Adipose tissue (tissue), 3 donors: Measurements from ENCODE around the gene P3H2. TPM values are rescaled to one million over a fixed set of nuclear protein-coding genes. Genes with fewer than 3 reads are reported as not detected.

Experiments
- H3K27ac ChIP-seq: one replicate; pipeline ENCODE4 v1.5.1; 2013; ENCODE audit warnings: low read depth, low read length
- WGBS, 3 donors: extraction: QIAGEN DNeasy Blood & Tissue Kit; methylation state at CpG; one replicate each; pipeline ENCODE4 v1.1.7; 2013; 5-methylcytosine and 5-hydroxymethylcytosine counted together
- polyA plus RNA-seq, 3 donors: library from polyadenylated mRNA; stranded (reverse); fragments of 200-250 nt; gene quantifications; one replicate each; pipeline ENCODE4 v1.2.3, GENCODE V29; 2013
- donor health status: healthy with polysubstance abuse.
- donor health status: Bipolar disorder and iron deficiency.
- donor health status: healthy.

P3H2 gene
- polyA plus RNA-seq, 3 donors = 1.2 to 3.6 (median 3.5) TPM

GRCh38 chr3:190130037-190130436 lies 9.3 kb upstream of the P3H2 start:
- WGBS, 3 donors = 87 to 92% (median 91%) methylated on average over 1 to 2 of the region's 2 CpGs
- no peak overlapping the region for H3K27ac ChIP-seq

DNA sequence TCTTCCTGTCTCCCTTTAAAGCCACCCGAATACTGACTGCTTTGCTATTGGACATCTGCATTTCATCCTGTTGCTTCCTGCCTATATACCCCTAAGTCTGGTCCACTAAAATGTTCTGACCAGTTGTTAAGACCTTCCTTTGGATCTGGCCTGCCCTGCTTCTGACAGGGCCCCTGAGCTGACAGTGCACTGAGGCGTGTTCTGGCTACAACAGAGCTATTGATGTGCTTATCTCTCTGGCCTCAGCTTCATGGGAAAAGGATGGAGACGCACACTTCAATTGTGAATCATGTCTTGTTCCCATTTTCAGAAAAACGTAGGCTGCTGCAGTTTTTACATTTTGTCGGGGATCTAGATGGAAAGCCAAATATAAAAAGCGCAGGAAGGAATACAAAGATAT lies 7.1 kb upstream of the P3H2 start:
- WGBS, 3 donors = 85 to 93% (median 88%) methylated on average over 6 of the region's 6 CpGs
- no peak overlapping the region for H3K27ac ChIP-seq

- H3K27ac ChIP-seq = no peak overlapping the region
- 91 to 97% (median 92%) methylated on average over 1 of the region's 1 CpG for WGBS, 3 donors
These were observed 6.5 kb upstream of the P3H2 start for GRCh38 chr3:190127195-190127594.

- 53 to 86% (median 76%) methylated on average over 9 of the region's 9 CpGs for WGBS, 3 donors
- no peak overlapping the region for H3K27ac ChIP-seq
These were observed 4.9 kb upstream of the P3H2 start for GRCh38 chr3:190125436-190126068.

DNA sequence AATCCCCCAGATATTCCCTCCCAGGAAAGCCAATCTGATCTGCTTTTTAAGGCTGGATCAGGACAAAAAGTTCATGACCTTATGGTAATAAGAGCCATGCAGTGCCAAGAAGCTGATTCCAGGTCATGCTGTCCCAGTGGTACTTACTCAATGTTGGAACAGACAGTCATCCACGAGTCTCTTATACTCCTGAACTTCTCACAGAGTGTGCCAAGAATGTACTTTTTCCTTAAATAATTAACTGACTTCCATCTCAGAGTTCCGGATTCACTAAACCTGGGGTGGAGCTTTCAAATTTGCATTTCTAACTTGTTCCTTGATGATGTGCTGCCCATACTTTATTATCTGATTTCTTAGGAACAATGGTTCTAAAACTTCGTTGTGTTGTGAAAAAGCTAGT lies 3.4 kb upstream of the P3H2 start:
- no peak overlapping the region for H3K27ac ChIP-seq
- 57 to 65% (median 65%) methylated on average over 3 of the region's 3 CpGs for WGBS, 3 donors

GRCh38 chr3:190122198-190122771 lies 1.6 kb upstream of the P3H2 start:
- WGBS, 3 donors = 62 to 72% (median 69%) methylated on average over 8 of the region's 8 CpGs
- H3K27ac ChIP-seq = no peak overlapping the region

GRCh38 chr3:190121383-190121782 lies 686 bp upstream of the P3H2 start:
- H3K27ac ChIP-seq = no peak overlapping the region
- 72 to 89% (median 72%) methylated on average over 12 of the region's 12 CpGs for WGBS, 3 donors

DNA sequence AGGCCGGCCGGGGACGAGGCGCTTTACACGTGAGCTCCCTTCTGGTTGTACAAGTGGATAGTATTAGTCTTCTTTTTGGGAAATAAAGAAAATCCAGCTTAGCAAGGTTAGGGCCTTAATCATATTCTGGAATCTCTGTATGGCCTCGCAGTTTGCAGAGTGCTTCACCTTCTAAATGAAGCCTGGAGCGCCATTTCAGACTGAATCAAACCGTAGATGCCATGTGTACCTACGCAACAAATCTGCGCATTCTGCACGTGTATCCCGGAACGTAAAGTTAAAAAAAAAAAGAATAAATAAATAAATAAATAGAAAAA lies 322 bp upstream of the P3H2 start:
- WGBS, 3 donors = 28 to 33% (median 29%) methylated on average over 13 of the region's 13 CpGs
- no peak overlapping the region for H3K27ac ChIP-seq

- WGBS, 3 donors = 25 to 30% (median 29%) methylated on average over 9 of the region's 9 CpGs
- no peak overlapping the region for H3K27ac ChIP-seq
These were observed 1.0 kb downstream of the P3H2 start for GRCh38 chr3:190119461-190120268.

DNA sequence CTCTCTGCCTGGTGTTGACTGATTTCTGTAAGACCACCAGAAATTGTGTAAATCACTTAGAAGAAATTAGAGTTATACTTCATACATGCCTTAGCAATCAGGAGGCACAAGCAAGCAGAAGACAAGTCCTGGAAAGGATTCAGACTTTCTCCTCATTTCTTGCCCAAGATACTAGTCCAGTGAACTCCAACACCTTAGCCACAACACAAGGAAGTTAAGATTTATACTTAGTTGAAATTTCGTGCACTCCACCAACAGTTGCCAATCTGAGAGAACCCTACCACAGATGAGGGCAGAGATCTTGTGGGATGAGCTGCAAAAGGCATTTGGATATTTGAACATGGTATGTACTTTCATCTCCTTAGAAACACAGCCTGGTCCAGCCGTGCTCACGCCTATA lies 2.3 kb downstream of the P3H2 start:
- H3K27ac ChIP-seq = no peak overlapping the region
- 77 to 86% (median 79%) methylated on average over 3 of the region's 3 CpGs for WGBS, 3 donors

DNA sequence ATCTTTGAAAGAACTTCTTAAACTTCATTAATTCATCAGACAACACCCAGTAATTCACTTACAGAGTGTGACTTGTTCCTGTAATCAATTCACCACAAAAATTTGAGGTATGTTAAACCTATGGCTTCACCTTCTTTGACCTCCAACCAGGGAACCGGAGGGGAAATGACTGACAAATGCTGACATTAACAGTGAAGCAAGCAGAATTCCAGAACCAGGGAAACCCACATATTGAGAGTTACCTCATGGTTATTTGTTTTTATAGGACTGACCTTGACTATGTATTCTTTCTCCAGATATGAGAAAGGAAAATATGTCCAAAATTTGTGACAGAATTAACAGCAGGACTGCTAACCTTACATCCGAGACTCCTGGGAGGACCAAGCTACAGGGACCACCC lies 2.7 kb downstream of the P3H2 start:
- 67 to 85% (median 84%) methylated on average over 2 of the region's 2 CpGs for WGBS, 3 donors
- H3K27ac ChIP-seq = no peak overlapping the region

- WGBS, 3 donors = 80 to 84% (median 80%) methylated on average over 3 of the region's 3 CpGs
- no peak overlapping the region for H3K27ac ChIP-seq
These were observed 4.1 kb downstream of the P3H2 start for GRCh38 chr3:190116551-190117067.

DNA sequence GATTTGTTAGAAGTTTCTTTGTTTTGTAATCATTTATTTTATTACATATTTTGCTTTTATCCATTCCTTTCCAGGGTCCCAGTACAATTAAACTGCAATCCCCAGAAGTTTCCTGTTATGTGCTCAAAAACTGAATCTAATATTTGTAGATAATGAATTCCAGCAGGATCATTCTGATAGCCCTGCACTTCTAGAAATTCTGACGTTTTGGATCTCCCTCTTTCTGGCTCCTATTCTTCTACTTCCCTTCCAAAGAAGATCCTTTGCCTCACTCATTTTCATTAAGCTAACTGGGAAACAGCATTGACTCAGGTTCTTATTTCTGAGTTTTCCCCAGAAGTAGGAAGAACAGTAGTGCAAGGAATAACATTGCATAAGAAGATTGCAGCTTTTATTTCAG lies 9.9 kb downstream of the P3H2 start:
- no peak overlapping the region for H3K27ac ChIP-seq
- 14 to 20% (median 20%) methylated on average over 1 of the region's 1 CpG for WGBS, 3 donors

GRCh38 chr3:190109441-190109840 lies 11.3 kb downstream of the P3H2 start:
- H3K27ac ChIP-seq = no peak overlapping the region

DNA sequence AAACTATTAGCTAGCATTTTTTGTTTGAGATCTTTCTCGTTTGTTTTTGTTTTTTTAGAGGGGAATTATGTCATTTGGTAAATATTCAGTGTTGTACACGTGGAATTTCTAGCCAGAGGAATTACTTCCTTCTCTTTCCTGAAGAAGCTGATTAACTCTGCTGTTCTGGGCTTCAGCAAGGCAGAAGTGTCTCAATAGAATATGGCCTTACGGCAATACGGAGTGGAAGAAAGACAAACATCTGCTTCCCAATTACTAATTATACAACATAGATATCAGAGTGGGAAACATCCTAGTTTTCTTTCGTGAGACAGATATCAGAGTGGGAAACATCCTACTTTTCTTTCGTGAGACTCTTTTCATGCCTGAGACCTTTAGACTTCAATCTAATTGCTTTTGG lies 11.9 kb downstream of the P3H2 start:
- H3K27ac ChIP-seq = no peak overlapping the region

GRCh38 chr3:190105876-190106275 lies 14.8 kb downstream of the P3H2 start:
- H3K27ac ChIP-seq = no peak overlapping the region
- 32 to 37% (median 33%) methylated on average over 1 of the region's 1 CpG for WGBS, 3 donors

More for the DNA sequence above, 11.9 kb downstream of the P3H2 start:
- WGBS, 3 donors = 37 to 50% (median 45%) methylated on average over 6 of the region's 6 CpGs

DNA sequence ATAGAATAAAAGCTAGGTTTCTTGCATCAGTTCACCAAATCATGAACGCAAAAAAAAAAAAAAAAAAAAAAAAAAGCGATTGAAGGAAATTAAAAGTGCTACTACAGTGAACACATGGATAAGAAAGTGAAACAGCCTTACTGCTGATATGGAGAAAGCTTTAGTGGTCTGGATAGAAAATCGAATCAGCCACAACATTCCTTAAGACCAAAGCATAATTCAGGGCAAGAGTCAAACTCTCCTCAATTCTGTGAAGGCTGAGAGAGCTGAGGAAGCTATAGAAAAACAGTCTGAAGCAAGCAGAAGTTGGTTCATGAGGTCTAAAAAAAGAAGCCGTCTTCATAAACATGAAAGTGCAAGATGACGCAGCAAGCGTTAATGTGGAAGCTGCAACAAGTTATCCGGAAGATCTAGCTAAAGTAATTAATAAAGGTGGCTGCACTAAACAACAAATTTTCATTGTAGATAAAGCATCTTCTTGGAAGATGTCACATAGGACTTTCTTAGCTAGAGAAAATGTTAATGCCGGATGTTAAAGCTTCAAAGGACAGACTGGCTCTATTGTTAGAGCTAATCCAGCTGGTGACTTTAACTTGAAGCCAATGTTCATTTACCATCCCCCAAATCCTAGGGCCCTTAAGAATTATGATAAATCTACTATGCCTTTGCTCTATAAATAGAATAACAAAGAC lies 19.2 kb downstream of the P3H2 start:
- WGBS, 3 donors = 18 to 56% (median 19%) methylated on average over 8 of the region's 8 CpGs
- H3K27ac ChIP-seq = peak overlapping the region; percentile 72

DNA sequence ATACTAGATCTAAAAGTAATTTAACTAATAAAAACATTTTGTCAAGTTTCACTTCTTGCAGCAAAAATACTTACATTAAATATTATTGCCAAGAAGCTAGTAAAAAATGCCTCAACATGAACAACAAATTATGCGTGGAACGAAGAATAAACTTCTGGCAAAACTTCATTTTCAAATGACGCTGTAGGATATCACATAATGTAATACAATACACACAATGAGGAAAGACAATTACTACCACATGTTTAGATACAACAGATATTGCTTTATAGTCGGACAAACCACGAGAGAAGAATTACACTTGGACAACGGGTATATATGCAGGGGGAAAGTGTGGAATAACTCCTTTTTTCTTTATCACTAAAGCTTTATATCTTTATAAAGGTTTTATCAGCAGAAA lies 21.6 kb downstream of the P3H2 start:
- WGBS, 3 donors = 75 to 80% (median 80%) methylated on average over 6 of the region's 6 CpGs
- no peak overlapping the region for H3K27ac ChIP-seq

DNA sequence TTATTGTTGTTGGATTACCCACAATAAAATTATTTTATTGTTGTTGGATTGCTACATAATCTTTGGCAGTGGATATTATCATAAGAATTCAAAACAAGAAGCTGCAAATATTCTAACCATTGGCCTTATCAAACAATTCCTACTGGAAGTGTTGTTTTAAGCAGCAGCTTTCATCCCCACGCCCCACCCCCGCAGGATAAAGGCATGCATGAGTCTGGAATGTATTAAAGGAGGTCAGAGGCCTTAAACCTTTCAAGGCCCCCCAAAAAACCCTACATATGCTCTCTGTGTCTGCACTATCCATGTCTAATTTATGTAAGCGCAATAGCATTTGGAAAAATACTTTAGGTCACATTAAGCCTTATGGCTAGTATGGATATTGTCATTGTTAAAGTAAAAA lies 23.1 kb downstream of the P3H2 start:
- 68 to 81% (median 76%) methylated on average over 3 of the region's 3 CpGs for WGBS, 3 donors
- H3K27ac ChIP-seq = no peak overlapping the region
